Upper lobe of left lung (tissue), 6 donors: Measurements from ENCODE around the gene CIC. TPM values are rescaled to one million over a fixed set of nuclear protein-coding genes. Genes with fewer than 3 reads are reported as not detected.
A peak's percentile ranks its signal among the peaks of the same experiment; 100 is the strongest.

Experiments
- ATAC-seq, 2 donors: fragments of 200-7000 bp; cut with Tn5 transposase; one replicate each; pipeline ENCODE4 v1.9.1; 2022; ENCODE audit warnings: mild to moderate bottlenecking in 2 of 2, moderate library complexity in 2 of 2; ENCODE audit not compliant: low FRiP score in 2 of 2
- DNase-seq, 2 donors: peaks; one replicate each; pipeline ENCODE4 v3.0.0-alpha.2; 2019 to 2020
- H3K27ac ChIP-seq, 4 donors: fragments of 200-600 bp; sonication (generic); one replicate each; pipeline ENCODE4 v1.5.1; 2016 to 2019
- H3K27me3 ChIP-seq, 4 donors: fragments of 200-600 bp; sonication (generic); one replicate each; pipeline ENCODE4 v1.5.1; 2017 to 2019
- H3K36me3 ChIP-seq, 4 donors: fragments of 200-600 bp; sonication (generic); one replicate each; pipeline ENCODE4 v1.5.1; 2016 to 2019
- H3K4me1 ChIP-seq, 4 donors: fragments of 200-600 bp; sonication (generic); one replicate each; pipeline ENCODE4 v1.5.1; 2018 to 2019
- H3K4me3 ChIP-seq, 4 donors: fragments of 200-600 bp; sonication (generic); one replicate each; pipeline ENCODE4 v1.5.1; 2017 to 2019; ENCODE audit warnings: mild to moderate bottlenecking in 2 of 4, moderate library complexity in 1 of 4
- H3K9me3 ChIP-seq, 4 donors: fragments of 200-600 bp; sonication (generic); one replicate each; pipeline ENCODE4 v1.5.1; 2018 to 2019
- CTCF ChIP-seq, 6 experiments: fragments of 450-650 bp in 4 of 6; fragments of 200-600 bp in 2 of 6; sonication (generic) in 2 of 6; IDR thresholded peaks; one replicate each; pipeline ENCODE4 v1.5.1; 2016 to 2019; ENCODE audit warnings: antibody characterized with exemption in 6 of 6
- EP300 ChIP-seq, 4 donors: sonication (generic); formaldehyde crosslinking; IDR thresholded peaks; one replicate each; pipeline ENCODE4 v1.5.1; 2017; ENCODE audit warnings: antibody characterized with exemption in 4 of 4, control low read depth in 2 of 4
- POLR2A ChIP-seq, 4 donors: fragments of 450-650 bp; IDR thresholded peaks; one replicate each; pipeline ENCODE4 v1.5.1; 2016 to 2017; ENCODE audit warnings: antibody characterized with exemption in 4 of 4, mild to moderate bottlenecking in 2 of 4
- POLR2AphosphoS5 ChIP-seq, 2 donors: sonication (generic); formaldehyde crosslinking; IDR thresholded peaks; one replicate each; pipeline ENCODE4 v1.5.1; 2017; ENCODE audit warnings: antibody characterized with exemption in 2 of 2
- WGBS, 2 donors: methylation state at CpG; one replicate each; pipeline ENCODE4 v1.1.5; 2017 to 2018; 5-methylcytosine and 5-hydroxymethylcytosine counted together
- total RNA-seq, 6 donors: library from RNA; depleted of rRNA in 4 of 6; stranded (reverse); fragments of >200 nt in 4 of 6; gene quantifications; one replicate each; pipeline versions ENCODE4 v1.1.0 to v1.2.1, GENCODE V29; 2016 to 2021
- donor health status: DM: no; HTN: no; CAD: no; lungs with moderate emphysema.
- donor health status: DM: no; HTN: yes; CAD: no; lungs with severe emphysema.

The CIC gene
- total RNA-seq, 6 donors from 2014 or later, result 52.6 to 170 (median 77.7) TPM

- peaks cover 23 to 43% (median 26%) of the 10 kb centered on the region in 4 donors for H3K4me1 ChIP-seq
- no peaks in the 10 kb centered on the region for H3K36me3 ChIP-seq
- H3K27me3 ChIP-seq, result peaks cover 0 to 28% (median 16%) of the 10 kb centered on the region in 4 donors
- no peak for DNase-seq
- H3K9me3 ChIP-seq, result no peaks in the 10 kb centered on the region
- no peak for TF ChIP-seq CTCF (IDR thresholded peaks at IDR 0.05)
- TF ChIP-seq POLR2AphosphoS5 (IDR thresholded peaks at IDR 0.05), result no peak
- no peak for TF ChIP-seq POLR2A (IDR thresholded peaks at IDR 0.05)
- no peak for TF ChIP-seq EP300 (IDR thresholded peaks at IDR 0.05)
- H3K4me3 ChIP-seq, result no peak overlapping the region
- H3K27ac ChIP-seq, result no peak overlapping the region
- WGBS, 2 donors, result 20 to 27% methylated on average over 14 to 18 of the region's 29 CpGs
- no peak for ATAC-seq
Measured at GRCh38 chr19:42323473-42323851, 54.4 kb downstream of the CIC start.

- Histone ChIP-seq H3K4me3 (peak overlapping the region in 3 of 4 donors; percentile 81 to 91 (median 81)), H3K36me3 (no peaks in the 10 kb centered on the region), H3K9me3 (no peaks in the 10 kb centered on the region), H3K4me1 (peaks cover 23 to 43% (median 26%) of the 10 kb centered on the region in 4 donors), H3K27me3 (peaks cover 0 to 28% (median 16%) of the 10 kb centered on the region in 4 donors), H3K27ac (no peak overlapping the region)
- ATAC-seq, result no peak
- 6% methylated on average over 51 of the region's 92 CpGs; no CpG with 5 or more reads in 1 of the 2 donors for WGBS, 2 donors
- TF ChIP-seq POLR2A (IDR thresholded peaks at IDR 0.05) (no peak), POLR2AphosphoS5 (IDR thresholded peaks at IDR 0.05) (no peak), CTCF (IDR thresholded peaks at IDR 0.05) (peak in 1 of 6 experiments; percentile 18), EP300 (IDR thresholded peaks at IDR 0.05) (no peak)
- peak in 1 of 2 donors; percentile 88 for DNase-seq
Measured at GRCh38 chr19:42323852-42324654, 55.0 kb downstream of the CIC start.

- no peak for ATAC-seq
- peak in 1 of 2 donors; percentile 86 for DNase-seq
- peaks cover 0 to 28% (median 16%) of the 10 kb centered on the region in 4 donors for H3K27me3 ChIP-seq
- H3K36me3 ChIP-seq, result no peaks in the 10 kb centered on the region
- WGBS, 2 donors, result 3 to 4% methylated on average over 14 to 21 of the region's 38 CpGs
- no peak for TF ChIP-seq POLR2AphosphoS5 (IDR thresholded peaks at IDR 0.05)
- no peak for TF ChIP-seq POLR2A (IDR thresholded peaks at IDR 0.05)
- TF ChIP-seq EP300 (IDR thresholded peaks at IDR 0.05), result no peak
- peak in 1 of 6 experiments; percentile 85 for TF ChIP-seq CTCF (IDR thresholded peaks at IDR 0.05)
- no peaks in the 10 kb centered on the region for H3K9me3 ChIP-seq
- H3K27ac ChIP-seq, result peak overlapping the region in 1 of 4 donors; percentile 87
- H3K4me3 ChIP-seq, result peak overlapping the region in 3 of 4 donors; percentile 81 to 91 (median 81)
- peaks cover 23 to 43% (median 26%) of the 10 kb centered on the region in 4 donors for H3K4me1 ChIP-seq
Measured at GRCh38 chr19:42324655-42325307, 55.7 kb downstream of the CIC start.

- peak; percentile 98 to 99 for ATAC-seq
- H3K27me3 ChIP-seq, result peaks cover 0 to 28% (median 16%) of the 10 kb centered on the region in 4 donors
- peak; percentile 95 to 96 for DNase-seq
- peak within 1 kb of the TSS; percentile 24 to 87 (median 77) for H3K27ac ChIP-seq
- WGBS, 2 donors, result 0% methylated on average over 8 to 25 of the region's 45 CpGs
- peaks cover 23 to 43% (median 26%) of the 10 kb centered on the region in 4 donors for H3K4me1 ChIP-seq
- H3K9me3 ChIP-seq, result no peaks in the 10 kb centered on the region
- peak within 1 kb of the TSS; percentile 81 to 92 (median 86) for H3K4me3 ChIP-seq
- H3K36me3 ChIP-seq, result no peaks in the 10 kb centered on the region
- TF ChIP-seq CTCF (IDR thresholded peaks at IDR 0.05) (peak in 5 of 6 experiments; percentile 69 to 91 (median 81)), POLR2A (IDR thresholded peaks at IDR 0.05) (peak in 2 of 4 donors; percentile 36 to 57), EP300 (IDR thresholded peaks at IDR 0.05) (no peak), POLR2AphosphoS5 (IDR thresholded peaks at IDR 0.05) (peak; percentile 51 to 70)
Measured at GRCh38 chr19:42325308-42325895, 56.4 kb downstream of the CIC start, which contains the start of gene MEGF8. TSS of gene MEGF8 (plus strand) at chr19:42325635. CDS start at chr19:42326244, 609 bp downstream.
